Choroid plexus epithelial cell (primary cell): ENCODE results near the gene USP14.

ENCODE experiments used
- DNase-seq: peaks from one replicate; pipeline ENCODE4 v3.0.0-alpha.2; 2010; ENCODE audit warnings: low read depth
- H3K4me3 ChIP-seq: 2 replicates; pipeline ENCODE4 v1.5.1; 2011; ENCODE audit warnings: low read depth, mild to moderate bottlenecking, control low read depth, low read length, moderate library complexity
- TF ChIP-seq, protein P1 (sequence below): conservative IDR thresholded peaks from 2 replicates; pipeline ENCODE4 v1.5.1; 2011; ENCODE audit warnings: low read depth, mild to moderate bottlenecking, control low read depth, inconsistent platforms, low read length, moderate library complexity

USP14 gene

DNA sequence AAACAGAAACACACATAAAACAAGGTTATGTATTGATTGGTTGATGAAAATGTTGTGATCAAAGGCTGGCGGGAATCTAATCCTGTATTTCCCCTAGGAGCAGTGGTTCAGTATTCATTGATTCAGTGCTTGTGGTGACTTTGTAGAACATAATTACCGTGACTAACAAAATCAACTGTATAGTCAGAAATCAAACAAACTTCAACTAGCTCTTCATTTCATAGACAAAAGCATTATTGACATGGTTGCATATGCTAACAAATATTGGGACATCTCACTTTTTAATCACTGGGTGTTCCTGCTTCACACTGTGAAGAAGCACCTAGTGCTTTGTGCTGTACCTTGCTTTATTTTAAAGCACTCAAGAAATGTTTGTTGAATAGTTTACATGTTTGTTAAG lies 41.4 kb downstream of the USP14 start:
- TF ChIP-seq, protein P1, sequence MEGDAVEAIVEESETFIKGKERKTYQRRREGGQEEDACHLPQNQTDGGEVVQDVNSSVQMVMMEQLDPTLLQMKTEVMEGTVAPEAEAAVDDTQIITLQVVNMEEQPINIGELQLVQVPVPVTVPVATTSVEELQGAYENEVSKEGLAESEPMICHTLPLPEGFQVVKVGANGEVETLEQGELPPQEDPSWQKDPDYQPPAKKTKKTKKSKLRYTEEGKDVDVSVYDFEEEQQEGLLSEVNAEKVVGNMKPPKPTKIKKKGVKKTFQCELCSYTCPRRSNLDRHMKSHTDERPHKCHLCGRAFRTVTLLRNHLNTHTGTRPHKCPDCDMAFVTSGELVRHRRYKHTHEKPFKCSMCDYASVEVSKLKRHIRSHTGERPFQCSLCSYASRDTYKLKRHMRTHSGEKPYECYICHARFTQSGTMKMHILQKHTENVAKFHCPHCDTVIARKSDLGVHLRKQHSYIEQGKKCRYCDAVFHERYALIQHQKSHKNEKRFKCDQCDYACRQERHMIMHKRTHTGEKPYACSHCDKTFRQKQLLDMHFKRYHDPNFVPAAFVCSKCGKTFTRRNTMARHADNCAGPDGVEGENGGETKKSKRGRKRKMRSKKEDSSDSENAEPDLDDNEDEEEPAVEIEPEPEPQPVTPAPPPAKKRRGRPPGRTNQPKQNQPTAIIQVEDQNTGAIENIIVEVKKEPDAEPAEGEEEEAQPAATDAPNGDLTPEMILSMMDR, result no peak
- no peak for DNase-seq
- H3K4me3 ChIP-seq, result no peak overlapping the region

DNA sequence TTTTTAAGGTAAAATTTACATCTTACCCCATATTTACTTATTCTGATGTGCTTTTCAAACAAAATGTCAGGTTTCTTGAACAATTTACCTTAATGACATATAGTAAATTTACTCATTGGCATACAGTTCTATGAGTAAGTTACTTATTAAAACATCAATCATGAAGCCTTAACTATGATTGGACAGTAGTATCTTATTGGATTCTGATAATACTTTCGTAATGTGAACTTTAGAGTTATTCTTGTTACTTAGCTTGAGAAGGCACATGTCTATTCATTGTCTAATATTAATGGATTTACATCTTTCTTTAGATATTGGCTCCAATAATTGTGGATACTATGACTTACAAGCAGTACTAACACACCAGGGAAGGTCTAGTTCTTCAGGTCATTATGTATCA lies 51.7 kb downstream of the USP14 start:
- no peak overlapping the region for H3K4me3 ChIP-seq
- DNase-seq, result no peak
- TF ChIP-seq, protein P1, result no peak

DNA sequence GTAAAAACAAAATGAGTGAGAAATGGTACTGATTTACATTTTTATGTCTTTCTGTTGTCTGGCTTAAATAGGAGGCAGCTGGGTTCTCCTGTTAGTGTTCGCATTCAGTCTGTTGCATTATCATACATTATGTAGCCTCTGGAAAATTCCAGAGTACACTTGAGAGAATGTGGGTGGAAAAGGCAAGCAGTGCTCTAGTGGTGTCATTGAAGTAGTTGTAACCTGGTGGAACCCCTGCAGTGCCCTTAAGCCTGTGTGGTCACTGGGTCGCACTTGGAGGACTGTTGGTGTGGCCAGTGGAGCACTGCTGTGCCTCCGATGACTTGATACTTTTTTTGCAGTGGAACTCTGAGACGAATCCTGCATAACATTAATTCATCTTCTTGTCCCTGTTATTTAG lies 52.4 kb downstream of the USP14 start:
- DNase-seq, result no peak
- TF ChIP-seq, protein P1, result no peak
- no peak overlapping the region for H3K4me3 ChIP-seq

DNA sequence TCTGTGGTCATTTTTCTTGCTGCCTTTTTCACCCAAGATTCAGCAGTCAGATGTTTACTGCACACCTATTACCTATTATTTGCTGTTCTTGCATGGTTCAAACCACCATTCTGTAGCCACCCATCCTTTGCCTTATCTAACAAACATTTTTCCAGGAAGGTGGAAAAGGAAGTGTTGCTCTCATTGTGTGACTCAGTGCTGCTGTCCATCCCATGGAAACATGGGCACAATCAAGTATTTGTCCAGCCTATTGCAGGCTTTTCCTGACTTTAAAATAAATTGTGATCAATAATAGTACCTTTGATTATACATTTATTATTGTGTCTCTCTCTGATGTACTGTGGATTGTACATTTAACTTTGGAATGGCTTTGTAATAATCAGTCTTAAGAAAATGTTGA lies 53.2 kb downstream of the USP14 start:
- no peak for DNase-seq
- H3K4me3 ChIP-seq, result no peak overlapping the region
- TF ChIP-seq, protein P1, result no peak

DNA sequence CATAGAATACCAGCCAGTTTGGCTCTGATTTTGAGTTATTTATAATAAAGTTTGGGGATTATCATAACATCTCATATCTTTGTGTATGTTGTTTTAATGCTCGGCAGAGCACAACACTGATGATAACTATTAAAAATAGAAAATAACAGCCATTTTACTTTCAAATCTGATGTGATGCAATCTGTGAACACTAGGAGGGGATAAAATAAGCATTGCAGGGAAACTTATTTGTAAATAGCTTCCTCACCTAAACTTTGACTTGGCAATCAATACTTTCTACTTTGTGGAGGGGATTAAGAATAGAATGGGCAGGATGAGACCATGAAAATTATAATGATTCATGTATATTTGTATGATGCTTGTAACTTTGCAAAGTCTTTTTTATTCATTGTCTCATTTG lies 54.4 kb downstream of the USP14 start:
- H3K4me3 ChIP-seq, result no peak overlapping the region
- TF ChIP-seq, protein P1, result peak; percentile 40
- peak; percentile 20 for DNase-seq

DNA sequence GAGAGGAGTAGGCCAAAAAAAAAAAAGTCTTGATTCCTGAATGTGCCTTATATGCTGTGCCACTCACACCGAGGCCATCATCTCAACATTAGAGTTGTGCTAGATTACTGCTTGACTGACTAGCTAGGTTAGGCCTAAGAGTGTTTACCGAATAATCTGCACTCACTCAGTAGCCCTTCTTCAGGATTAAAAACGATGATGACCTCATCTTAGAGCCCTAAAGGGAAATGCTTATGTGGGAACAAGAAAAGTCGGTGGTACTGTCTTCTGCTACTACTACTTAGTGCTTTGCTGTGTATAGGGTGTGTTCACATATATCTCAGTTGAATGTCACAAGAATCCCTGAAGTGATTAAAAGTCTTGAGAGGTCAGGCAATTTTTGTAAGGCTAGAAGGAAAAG lies 55.1 kb downstream of the USP14 start:
- TF ChIP-seq, protein P1, result no peak
- H3K4me3 ChIP-seq, result no peak overlapping the region
- DNase-seq, result no peak

DNA sequence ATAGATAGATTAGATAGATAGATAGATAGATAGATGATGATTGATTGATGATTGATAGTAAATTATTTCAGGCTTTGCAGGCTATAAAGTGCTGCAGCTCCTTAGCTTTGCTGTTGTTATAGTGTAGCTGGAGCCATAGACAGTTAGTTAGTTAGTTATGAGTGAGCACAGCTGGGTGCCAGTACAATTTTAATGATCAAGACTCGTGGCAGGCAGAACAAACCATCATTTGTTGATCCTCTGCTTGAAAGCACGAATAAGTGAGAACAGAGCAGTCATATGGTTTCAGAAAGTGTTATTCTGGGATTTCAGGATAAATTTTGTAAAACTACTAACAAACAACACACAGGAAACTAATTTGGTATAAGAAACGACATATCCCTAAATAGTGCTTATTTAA lies 55.6 kb downstream of the USP14 start:
- TF ChIP-seq, protein P1, result no peak
- H3K4me3 ChIP-seq, result no peak overlapping the region
- no peak for DNase-seq
